PFSK-1 (cell line): ENCODE measurements around the gene ACOX1.

Experiments used
- FOXP2 ChIP-seq: optimal IDR thresholded peaks from 2 replicates; pipeline ENCODE3; 2011; ENCODE audit warnings: borderline replicate concordance, control low read depth, inconsistent platforms; ENCODE audit not compliant: insufficient read depth; ENCODE audit errors: extremely low read length, extremely low read depth
- POLR2AphosphoS5 ChIP-seq: IDR thresholded peaks from 2 replicates; pipeline ENCODE4 v1.6.1; 2012; ENCODE audit warnings: low read depth, mild to moderate bottlenecking, control low read depth, low read length, moderate library complexity
- SIN3A ChIP-seq: IDR thresholded peaks from 2 replicates; pipeline ENCODE4 v1.6.1; 2012; ENCODE audit warnings: mild to moderate bottlenecking, low read length, moderate library complexity, borderline replicate concordance; ENCODE audit not compliant: insufficient read depth
- TAF1 ChIP-seq: IDR thresholded peaks from 2 replicates; pipeline ENCODE4 v1.6.1; 2012; ENCODE audit warnings: low read length, control low read depth, borderline replicate concordance; ENCODE audit not compliant: insufficient read depth
- TF ChIP-seq, protein P1 (sequence below), 2 experiments: IDR thresholded peaks; 2 replicates each; pipeline versions ENCODE4 v1.6.1 to v1.8.0; 2011 to 2012; ENCODE audit warnings: low read depth in 2 of 2, low read length in 2 of 2, control low read depth in 1 of 2, inconsistent platforms in 1 of 2, mild to moderate bottlenecking in 1 of 2, moderate library complexity in 1 of 2; ENCODE audit not compliant: insufficient read depth in 1 of 2

The ACOX1 gene

GRCh38 chr17:76008630-76009425 is 29.9 kb upstream of the ACOX1 start:
- no peak for TF ChIP-seq SIN3A
- no peak for TF ChIP-seq TAF1

DNA sequence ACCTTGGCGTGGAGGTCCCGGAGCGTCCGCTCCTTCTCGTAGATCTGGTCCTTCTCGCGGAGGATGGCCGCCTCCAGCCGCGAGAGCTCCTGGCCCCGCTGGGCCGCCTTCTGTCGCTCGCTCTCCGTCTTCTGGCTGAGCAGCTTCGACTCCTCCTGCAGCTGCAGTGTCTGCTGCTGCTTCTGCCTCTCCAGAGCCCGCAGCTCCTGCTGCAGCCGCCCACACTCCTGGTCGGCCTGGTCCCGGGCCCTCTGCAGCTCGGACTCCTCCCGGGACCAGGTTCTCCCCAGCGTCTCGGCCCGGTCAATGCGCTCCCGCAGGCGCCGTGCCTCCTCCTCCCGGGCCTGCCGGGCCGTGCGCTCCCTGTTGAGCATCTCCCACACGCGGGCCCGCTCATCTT is 29.2 kb upstream of the ACOX1 start:
- no peak for TF ChIP-seq FOXP2
- TF ChIP-seq SIN3A: no peak
- TF ChIP-seq, protein P1, sequence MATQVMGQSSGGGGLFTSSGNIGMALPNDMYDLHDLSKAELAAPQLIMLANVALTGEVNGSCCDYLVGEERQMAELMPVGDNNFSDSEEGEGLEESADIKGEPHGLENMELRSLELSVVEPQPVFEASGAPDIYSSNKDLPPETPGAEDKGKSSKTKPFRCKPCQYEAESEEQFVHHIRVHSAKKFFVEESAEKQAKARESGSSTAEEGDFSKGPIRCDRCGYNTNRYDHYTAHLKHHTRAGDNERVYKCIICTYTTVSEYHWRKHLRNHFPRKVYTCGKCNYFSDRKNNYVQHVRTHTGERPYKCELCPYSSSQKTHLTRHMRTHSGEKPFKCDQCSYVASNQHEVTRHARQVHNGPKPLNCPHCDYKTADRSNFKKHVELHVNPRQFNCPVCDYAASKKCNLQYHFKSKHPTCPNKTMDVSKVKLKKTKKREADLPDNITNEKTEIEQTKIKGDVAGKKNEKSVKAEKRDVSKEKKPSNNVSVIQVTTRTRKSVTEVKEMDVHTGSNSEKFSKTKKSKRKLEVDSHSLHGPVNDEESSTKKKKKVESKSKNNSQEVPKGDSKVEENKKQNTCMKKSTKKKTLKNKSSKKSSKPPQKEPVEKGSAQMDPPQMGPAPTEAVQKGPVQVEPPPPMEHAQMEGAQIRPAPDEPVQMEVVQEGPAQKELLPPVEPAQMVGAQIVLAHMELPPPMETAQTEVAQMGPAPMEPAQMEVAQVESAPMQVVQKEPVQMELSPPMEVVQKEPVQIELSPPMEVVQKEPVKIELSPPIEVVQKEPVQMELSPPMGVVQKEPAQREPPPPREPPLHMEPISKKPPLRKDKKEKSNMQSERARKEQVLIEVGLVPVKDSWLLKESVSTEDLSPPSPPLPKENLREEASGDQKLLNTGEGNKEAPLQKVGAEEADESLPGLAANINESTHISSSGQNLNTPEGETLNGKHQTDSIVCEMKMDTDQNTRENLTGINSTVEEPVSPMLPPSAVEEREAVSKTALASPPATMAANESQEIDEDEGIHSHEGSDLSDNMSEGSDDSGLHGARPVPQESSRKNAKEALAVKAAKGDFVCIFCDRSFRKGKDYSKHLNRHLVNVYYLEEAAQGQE (IDR thresholded peaks at IDR 0.05; ENCODE audit: insufficient read depth in 1 of 2, low read depth in 2 of 2, low read length in 2 of 2): no peak
- no peak for TF ChIP-seq POLR2AphosphoS5
- TF ChIP-seq TAF1: no peak

DNA sequence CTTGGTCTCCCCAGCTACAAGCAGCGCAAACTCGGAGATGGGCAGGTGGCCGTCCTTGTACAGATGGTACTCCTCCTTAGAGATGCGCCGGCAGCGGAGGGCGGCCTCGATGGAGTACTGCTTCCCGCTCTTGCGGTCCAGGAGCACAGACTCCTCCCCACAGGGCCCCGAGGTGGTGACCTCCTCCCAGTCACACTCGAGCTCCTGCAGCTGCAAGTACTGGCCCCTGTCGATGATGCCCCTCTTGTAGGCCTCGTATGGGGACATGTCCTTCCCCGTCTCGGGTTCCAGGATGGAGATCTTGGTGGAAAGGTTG is 28.8 kb upstream of the ACOX1 start:
- no peak for TF ChIP-seq TAF1
- TF ChIP-seq FOXP2: no peak
- TF ChIP-seq, protein P1 (IDR thresholded peaks at IDR 0.05; ENCODE audit: insufficient read depth in 1 of 2, low read depth in 2 of 2, low read length in 2 of 2): no peak
- no peak for TF ChIP-seq SIN3A
- no peak for TF ChIP-seq POLR2AphosphoS5

DNA sequence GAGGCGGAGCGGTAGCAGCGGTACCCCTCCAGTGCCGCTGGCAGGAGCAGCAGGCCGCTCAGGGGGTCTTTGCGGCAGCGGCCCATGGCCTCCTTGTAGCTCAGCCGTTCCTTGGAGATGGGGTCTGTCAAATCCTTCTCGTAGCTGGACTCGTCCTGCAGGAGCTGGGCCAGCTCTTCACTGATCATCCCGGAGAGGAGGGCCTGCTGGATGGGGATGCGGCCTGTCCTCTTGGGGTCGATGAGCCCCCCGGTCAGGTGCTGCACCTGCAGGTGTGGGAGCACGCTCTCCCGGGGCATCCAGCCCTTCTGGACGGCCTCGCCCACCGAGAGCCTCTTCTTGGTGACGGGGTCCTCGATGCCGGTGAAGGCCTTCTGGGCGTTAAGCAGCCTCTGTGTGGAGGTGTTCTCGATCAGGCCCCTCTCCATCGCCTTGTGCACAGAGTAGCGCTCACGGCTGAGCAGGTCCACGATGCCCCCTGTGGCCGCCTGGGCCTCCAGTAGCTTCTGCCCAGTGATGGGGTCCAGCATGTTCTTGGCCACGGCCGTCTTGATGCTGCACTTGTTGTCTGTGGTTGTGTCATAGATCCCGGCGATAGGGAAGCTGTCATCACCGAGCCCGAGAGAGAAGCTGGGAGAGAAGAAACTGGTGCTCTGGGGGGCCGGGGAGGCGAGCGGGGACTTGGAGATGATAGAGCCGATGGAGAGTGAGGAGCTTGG is 28.3 kb upstream of the ACOX1 start:
- TF ChIP-seq SIN3A (no peak), TAF1 (no peak), POLR2AphosphoS5 (no peak), FOXP2 (no peak)
- TF ChIP-seq, protein P1 (IDR thresholded peaks at IDR 0.05; ENCODE audit: insufficient read depth in 1 of 2, low read depth in 2 of 2, low read length in 2 of 2): no peak

GRCh38 chr17:76005263-76006149 is 26.5 kb upstream of the ACOX1 start:
- TF ChIP-seq SIN3A (no peak), TAF1 (no peak), POLR2AphosphoS5 (no peak), FOXP2 (no peak)
- TF ChIP-seq, protein P1 (IDR thresholded peaks at IDR 0.05; ENCODE audit: insufficient read depth in 1 of 2, low read depth in 2 of 2, low read length in 2 of 2): no peak
